Keratinocyte (primary cell): ENCODE data around the gene ARL6IP4. TPM values are rescaled to one million over a fixed set of nuclear protein-coding genes. Genes with fewer than 3 reads are reported as not detected.
A peak's percentile ranks its signal among the peaks of the same experiment; 100 is the strongest.

Source experiments
- DNase-seq: peaks from one replicate; pipeline ENCODE4 v3.0.0-alpha.2; 2011; ENCODE audit warnings: low read depth, missing footprints, low spot score
- FAIRE-seq: peaks from 2 replicates; lab custom pipeline; 2011; peaks lifted over from hg19 to GRCh38; lab: Jason Lieb, UNC
- H2AFZ ChIP-seq: 2 replicates; pipeline ENCODE4 v1.6.0; 2012; ENCODE audit warnings: low read length, control low read depth, inconsistent platforms; ENCODE audit not compliant: control insufficient read depth
- H3K27ac ChIP-seq: 2 replicates; pipeline ENCODE4 v1.5.1; 2011; ENCODE audit warnings: low read length; ENCODE audit not compliant: control insufficient read depth, insufficient read depth
- H3K27me3 ChIP-seq: 3 replicates; pipeline ENCODE4 v1.6.0; 2011; ENCODE audit warnings: low read length; ENCODE audit not compliant: control insufficient read depth, insufficient read depth; ENCODE audit errors: extremely low read depth
- H3K36me3 ChIP-seq, 2 experiments: 2 replicates in 1 of 2; 3 replicates in 1 of 2; pipeline ENCODE4 v1.5.1; 2011; ENCODE audit warnings: low read length in 2 of 2, mild to moderate bottlenecking in 1 of 2; ENCODE audit not compliant: control insufficient read depth in 2 of 2, insufficient read depth in 2 of 2; ENCODE audit errors: extremely low read depth in 1 of 2
- H3K4me1 ChIP-seq: 3 replicates; pipeline ENCODE4 v1.5.1; 2011; ENCODE audit warnings: low read length; ENCODE audit not compliant: control insufficient read depth, insufficient read depth; ENCODE audit errors: extremely low read depth
- H3K4me2 ChIP-seq: 3 replicates; pipeline ENCODE4 v1.6.0; 2011; ENCODE audit warnings: low read depth, low read length; ENCODE audit not compliant: control insufficient read depth, insufficient read depth; ENCODE audit errors: extremely low read depth
- H3K4me3 ChIP-seq, 3 experiments: fragments of 200-600 bp in 1 of 3; sonication (generic) in 1 of 3; 2 replicates in 2 of 3; 3 replicates in 1 of 3; pipeline ENCODE4 v1.5.1; 2011 to 2016; ENCODE audit warnings: low read length in 3 of 3, mild to moderate bottlenecking in 3 of 3, control low read depth in 2 of 3, inconsistent platforms in 1 of 3, low read depth in 1 of 3, mixed read lengths in 1 of 3, mixed run types in 1 of 3, moderate library complexity in 1 of 3; ENCODE audit not compliant: control insufficient read depth in 2 of 3, insufficient read depth in 2 of 3; ENCODE audit errors: extremely low read depth in 1 of 3
- H3K79me2 ChIP-seq: 2 replicates; pipeline ENCODE4 v1.6.0; 2012; ENCODE audit warnings: low read length; ENCODE audit not compliant: control insufficient read depth, insufficient read depth
- H3K9ac ChIP-seq: 3 replicates; pipeline ENCODE4 v1.6.0; 2011; ENCODE audit warnings: low read length; ENCODE audit not compliant: control insufficient read depth, insufficient read depth; ENCODE audit errors: extremely low read depth
- H3K9me1 ChIP-seq: 3 replicates; pipeline ENCODE4 v1.6.0; 2011; ENCODE audit warnings: low read length; ENCODE audit not compliant: control insufficient read depth, insufficient read depth; ENCODE audit errors: extremely low read depth
- H3K9me3 ChIP-seq: 2 replicates; pipeline ENCODE4 v1.5.1; 2012; ENCODE audit warnings: low read depth, low read length; ENCODE audit not compliant: control insufficient read depth
- H4K20me1 ChIP-seq: 3 replicates; pipeline ENCODE4 v1.6.0; 2011; ENCODE audit warnings: low read length; ENCODE audit not compliant: control insufficient read depth, insufficient read depth; ENCODE audit errors: extremely low read depth
- EZH2 ChIP-seq: IDR thresholded peaks from one replicate; pipeline ENCODE4 v1.6.1; 2012; ENCODE audit warnings: inconsistent platforms, mild to moderate bottlenecking, low read length, moderate library complexity
- dilution Hi-C: fragments of 300-500 bp; cut with MboI; formaldehyde crosslinking; loops from one replicate; pipeline ENCODE4 v1.7.0; 2020; ENCODE audit warnings: low sequenced_read_pairs; ENCODE audit not compliant: extremely low pct_ligation_motif_present
- polyA plus RNA-seq, 5 experiments: library from polyadenylated mRNA; depleted of rRNA in 3 of 5; stranded (reverse) in 3 of 5; stranded (forward) in 1 of 5; unstranded in 1 of 5; fragments of >200 nt; gene quantifications; 1 replicate in 1 of 5; 2 replicates in 3 of 5; 3 replicates in 1 of 5; pipeline versions ENCODE4 v1.2.1 to v1.2.3, GENCODE V29; 2011 to 2012; ENCODE audit warnings: missing spikeins in 2 of 5, low read depth in 1 of 5, low replicate concordance in 1 of 5
- TF ChIP-seq, protein P1 (sequence below), 3 experiments: IDR thresholded peaks in 1 of 3; conservative IDR thresholded peaks in 1 of 3; optimal IDR thresholded peaks in 1 of 3; 2 replicates in 2 of 3; 3 replicates in 1 of 3; pipeline versions ENCODE3 to v1.5.1; 2011; ENCODE audit warnings: low read length in 3 of 3, mild to moderate bottlenecking in 3 of 3, moderate library complexity in 2 of 3, control low read depth in 1 of 3, inconsistent platforms in 1 of 3; ENCODE audit not compliant: insufficient read depth in 2 of 3; ENCODE audit errors: extremely low read depth in 1 of 3

Gene ARL6IP4
- polyA plus RNA-seq, 1 donor (not counting 4 experiments of a cell fraction or from before 2014, with no cell fraction given) = 144 TPM

DNA sequence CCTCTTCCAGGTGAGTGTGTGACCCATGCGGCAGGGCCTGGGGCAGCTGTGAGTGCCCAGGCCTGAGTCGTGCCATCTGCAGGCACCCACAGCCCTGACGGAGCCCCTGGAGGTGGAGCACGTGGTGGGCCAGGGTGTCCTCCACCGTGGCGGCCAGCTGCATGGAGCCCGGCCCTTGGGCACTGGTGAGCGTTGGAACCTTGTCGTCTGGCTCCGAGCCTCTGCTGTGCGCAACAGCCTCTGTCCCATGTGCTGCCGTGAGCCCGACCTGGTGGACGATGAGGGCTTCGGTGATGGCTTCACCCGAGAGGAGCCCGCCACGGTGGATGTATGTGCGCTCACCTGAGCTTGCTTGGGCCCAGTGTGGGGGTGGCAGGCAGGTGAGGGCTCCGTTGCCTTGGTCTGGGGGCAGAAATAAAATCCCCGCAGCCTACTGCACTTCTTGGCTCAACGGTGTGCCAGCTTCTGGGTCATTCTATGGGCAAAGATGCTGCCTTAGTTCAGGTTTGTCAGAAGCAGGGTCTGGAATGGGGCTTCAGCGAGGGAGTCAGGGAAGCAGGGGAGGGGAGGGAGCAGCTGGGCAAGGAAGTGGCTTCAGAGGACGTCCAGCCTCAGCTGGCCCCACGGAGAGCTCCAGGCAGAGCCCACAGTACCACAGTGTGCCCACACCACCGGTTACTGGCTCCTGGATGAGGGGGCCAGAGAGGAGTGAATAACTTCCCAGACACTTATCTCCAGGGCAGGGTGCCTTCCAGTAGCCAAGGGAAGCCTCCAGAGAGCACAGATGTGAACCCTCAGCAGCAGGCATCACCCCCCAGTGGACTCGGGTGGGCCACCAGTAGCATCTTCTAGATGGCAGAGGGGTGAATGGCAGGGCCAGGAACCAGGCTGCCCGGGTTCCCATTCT is 1.2 kb upstream of the ARL6IP4 start:
- H3K4me3 ChIP-seq = peak overlapping the region; percentile 82 to 91 (median 84)
- dilution Hi-C loops = no loop called here
- H3K27ac ChIP-seq = peak overlapping the region; percentile 56
- H3K79me2 ChIP-seq = peaks cover 49% of the 10 kb centered on the region
- H3K4me2 ChIP-seq = peak overlapping the region; percentile 85
- peaks cover 30% of the 10 kb centered on the region for H3K4me1 ChIP-seq
- no peaks in the 10 kb centered on the region for H3K9me3 ChIP-seq
- H3K36me3 ChIP-seq = peaks cover 9 to 26% of the 10 kb centered on the region in 2 experiments
- H3K9ac ChIP-seq = no peak overlapping the region
- no peak for TF ChIP-seq EZH2
- TF ChIP-seq, protein P1, sequence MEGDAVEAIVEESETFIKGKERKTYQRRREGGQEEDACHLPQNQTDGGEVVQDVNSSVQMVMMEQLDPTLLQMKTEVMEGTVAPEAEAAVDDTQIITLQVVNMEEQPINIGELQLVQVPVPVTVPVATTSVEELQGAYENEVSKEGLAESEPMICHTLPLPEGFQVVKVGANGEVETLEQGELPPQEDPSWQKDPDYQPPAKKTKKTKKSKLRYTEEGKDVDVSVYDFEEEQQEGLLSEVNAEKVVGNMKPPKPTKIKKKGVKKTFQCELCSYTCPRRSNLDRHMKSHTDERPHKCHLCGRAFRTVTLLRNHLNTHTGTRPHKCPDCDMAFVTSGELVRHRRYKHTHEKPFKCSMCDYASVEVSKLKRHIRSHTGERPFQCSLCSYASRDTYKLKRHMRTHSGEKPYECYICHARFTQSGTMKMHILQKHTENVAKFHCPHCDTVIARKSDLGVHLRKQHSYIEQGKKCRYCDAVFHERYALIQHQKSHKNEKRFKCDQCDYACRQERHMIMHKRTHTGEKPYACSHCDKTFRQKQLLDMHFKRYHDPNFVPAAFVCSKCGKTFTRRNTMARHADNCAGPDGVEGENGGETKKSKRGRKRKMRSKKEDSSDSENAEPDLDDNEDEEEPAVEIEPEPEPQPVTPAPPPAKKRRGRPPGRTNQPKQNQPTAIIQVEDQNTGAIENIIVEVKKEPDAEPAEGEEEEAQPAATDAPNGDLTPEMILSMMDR (optimal IDR thresholded peaks at IDR 0.05 in 1 of 3, IDR thresholded peaks at IDR 0.05 in 1 of 3, conservative IDR thresholded peaks at IDR 0.05 in 1 of 3; ENCODE audit: extremely low read depth in 1 of 3, insufficient read depth in 2 of 3, low read length in 3 of 3) = no peak
- peaks cover 2% of the 10 kb centered on the region for H3K9me1 ChIP-seq
- H4K20me1 ChIP-seq = no peaks in the 10 kb centered on the region
- DNase-seq (no peak), FAIRE-seq (no peak)
- no peaks in the 10 kb centered on the region for H3K27me3 ChIP-seq
- H2AFZ ChIP-seq = no peak overlapping the region

DNA sequence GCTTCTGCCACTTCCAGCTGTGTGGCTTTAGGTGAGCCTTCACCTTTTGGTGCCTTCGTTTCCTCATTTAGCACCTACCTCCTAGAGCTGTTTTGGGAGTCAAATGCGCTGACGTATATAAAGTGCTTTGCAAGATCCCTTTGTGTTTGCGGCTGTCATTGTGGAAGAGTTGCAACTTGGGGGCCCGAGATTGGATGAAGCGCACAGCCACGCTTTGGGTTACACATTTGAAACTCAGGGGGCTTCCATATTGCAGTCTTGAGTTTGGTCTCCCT is 636 bp upstream of the ARL6IP4 start:
- H3K27ac ChIP-seq = peak overlapping the region; percentile 56
- DNase-seq = no peak
- peak overlapping the region; percentile 82 to 91 (median 84) for H3K4me3 ChIP-seq
- H3K79me2 ChIP-seq = peaks cover 49% of the 10 kb centered on the region
- peak overlapping the region; percentile 86 for H3K9ac ChIP-seq
- H3K36me3 ChIP-seq = peaks cover 11 to 26% of the 10 kb centered on the region in 2 experiments
- H2AFZ ChIP-seq = peak overlapping the region; percentile 84
- no peak for FAIRE-seq
- peaks cover 2% of the 10 kb centered on the region for H3K9me1 ChIP-seq
- no peaks in the 10 kb centered on the region for H3K27me3 ChIP-seq
- H3K4me1 ChIP-seq = peaks cover 30% of the 10 kb centered on the region
- peak overlapping the region; percentile 85 for H3K4me2 ChIP-seq
- dilution Hi-C loops = no loop called here
- TF ChIP-seq, protein P1 (optimal IDR thresholded peaks at IDR 0.05 in 1 of 3, IDR thresholded peaks at IDR 0.05 in 1 of 3, conservative IDR thresholded peaks at IDR 0.05 in 1 of 3; ENCODE audit: extremely low read depth in 1 of 3, insufficient read depth in 2 of 3, low read length in 3 of 3) = no peak
- TF ChIP-seq EZH2 = no peak
- H4K20me1 ChIP-seq = no peaks in the 10 kb centered on the region
- no peaks in the 10 kb centered on the region for H3K9me3 ChIP-seq
